ENCODE results near the gene CGN. TPM values are rescaled to one million over a fixed set of nuclear protein-coding genes. Genes with fewer than 3 reads are reported as not detected.

CGN gene
- total RNA-seq, 1 donor from 2014 or later = 0.52 TPM

GRCh38 chr1:151570819-151571218 is 59.6 kb downstream of the CGN start:
- peaks cover 47% of the 10 kb centered on the region for H3K36me3 ChIP-seq
- no peak overlapping the region for H3K27ac ChIP-seq (replicated peaks)
- no peak overlapping the region for H3K4me3 ChIP-seq
- no peak for DNase-seq
- H3K4me1 ChIP-seq = no peaks in the 10 kb centered on the region
- H3K9me3 ChIP-seq (replicated peaks) = no peaks in the 10 kb centered on the region
- intact Hi-C loops (cut with micrococcal nuclease) = no loop called here
- TF ChIP-seq CTCF (IDR thresholded peaks at IDR 0.05; ENCODE audit: borderline replicate concordance) = no peak
- no peaks in the 10 kb centered on the region for H3K27me3 ChIP-seq (ENCODE audit: low read depth)

GRCh38 chr1:151574575-151575529 is 63.7 kb downstream of the CGN start:
- H3K4me1 ChIP-seq = no peaks in the 10 kb centered on the region
- intact Hi-C loops (cut with micrococcal nuclease) = no loop called here
- peaks cover 45% of the 10 kb centered on the region for H3K36me3 ChIP-seq
- DNase-seq = no peak
- H3K9me3 ChIP-seq (replicated peaks) = no peaks in the 10 kb centered on the region
- no peaks in the 10 kb centered on the region for H3K27me3 ChIP-seq (ENCODE audit: low read depth)
- no peak overlapping the region for H3K4me3 ChIP-seq
- no peak for TF ChIP-seq CTCF (IDR thresholded peaks at IDR 0.05; ENCODE audit: borderline replicate concordance)
- H3K27ac ChIP-seq (replicated peaks) = no peak overlapping the region

- Histone ChIP-seq H3K4me3 (no peak overlapping the region), H3K9me3 (replicated peaks) (no peaks in the 10 kb centered on the region), H3K27ac (replicated peaks) (no peak overlapping the region), H3K36me3 (peaks cover 46% of the 10 kb centered on the region), H3K27me3 (ENCODE audit: low read depth) (no peaks in the 10 kb centered on the region), H3K4me1 (no peaks in the 10 kb centered on the region)
- TF ChIP-seq CTCF (IDR thresholded peaks at IDR 0.05; ENCODE audit: borderline replicate concordance) = no peak
- no peak for DNase-seq
- intact Hi-C loops (cut with micrococcal nuclease) = no loop called here
Measured at GRCh38 chr1:151577173-151577572, 66.0 kb downstream of the CGN start.

- DNase-seq = no peak
- H3K36me3 ChIP-seq = peaks cover 48% of the 10 kb centered on the region
- no peaks in the 10 kb centered on the region for H3K27me3 ChIP-seq (ENCODE audit: low read depth)
- no peak overlapping the region for H3K4me3 ChIP-seq
- H3K4me1 ChIP-seq = no peaks in the 10 kb centered on the region
- no peaks in the 10 kb centered on the region for H3K9me3 ChIP-seq (replicated peaks)
- no peak for TF ChIP-seq CTCF (IDR thresholded peaks at IDR 0.05; ENCODE audit: borderline replicate concordance)
- intact Hi-C loops (cut with micrococcal nuclease) = no loop called here
- H3K27ac ChIP-seq (replicated peaks) = no peak overlapping the region
Measured at GRCh38 chr1:151578941-151579340, 67.8 kb downstream of the CGN start.

DNA sequence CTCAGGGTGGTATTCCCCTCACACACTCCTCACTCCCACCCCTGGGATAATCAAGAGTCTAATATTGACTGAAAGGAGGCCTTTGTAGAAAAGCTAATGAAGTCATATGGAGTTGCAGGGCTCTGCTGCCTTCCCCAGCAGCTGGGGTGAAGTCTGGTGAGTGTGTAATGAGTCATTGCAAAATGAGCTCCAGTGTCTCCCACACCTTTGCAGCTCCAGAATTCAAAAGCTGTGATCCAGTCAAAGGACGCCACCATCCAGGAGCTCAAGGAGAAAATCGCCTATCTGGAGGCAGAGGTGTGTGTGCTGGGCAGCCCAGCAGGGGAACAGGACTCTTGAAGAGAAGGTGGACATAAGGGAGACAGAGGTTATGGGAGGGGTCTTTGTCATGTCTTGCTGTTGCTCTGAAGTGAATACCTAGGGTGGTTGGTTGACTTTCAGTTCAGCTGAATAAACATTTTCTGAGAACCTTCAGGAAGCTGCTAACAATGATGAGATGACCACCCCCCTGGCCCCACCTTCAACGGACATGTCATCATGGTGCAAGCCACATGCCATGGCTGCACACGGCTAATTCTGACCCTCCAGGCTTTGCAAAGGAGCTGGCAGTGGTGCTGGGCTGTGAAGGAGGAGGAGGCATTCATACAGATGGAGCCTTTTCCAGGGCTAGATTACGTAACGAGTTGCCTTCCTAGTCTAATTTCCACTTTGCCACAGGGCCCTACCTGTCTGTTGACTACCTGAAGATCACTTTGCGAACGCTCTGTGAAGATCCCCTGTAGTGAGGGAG is 68.4 kb downstream of the CGN start:
- intact Hi-C loops (cut with micrococcal nuclease) = no loop called here
- no peaks in the 10 kb centered on the region for H3K27me3 ChIP-seq (ENCODE audit: low read depth)
- H3K36me3 ChIP-seq = peaks cover 41% of the 10 kb centered on the region
- no peaks in the 10 kb centered on the region for H3K4me1 ChIP-seq
- no peaks in the 10 kb centered on the region for H3K9me3 ChIP-seq (replicated peaks)
- no peak overlapping the region for H3K4me3 ChIP-seq
- no peak for TF ChIP-seq CTCF (IDR thresholded peaks at IDR 0.05; ENCODE audit: borderline replicate concordance)
- no peak overlapping the region for H3K27ac ChIP-seq (replicated peaks)
- DNase-seq = no peak
